Thyroid gland (tissue), 4 donors: Measurements from ENCODE around the gene ZNF57. TPM values are rescaled to one million over a fixed set of nuclear protein-coding genes. Genes with fewer than 3 reads are reported as not detected.

Experiments used
- DNase-seq, 2 donors: peaks; one replicate each; pipeline ENCODE4 v3.0.0-alpha.2; 2019
- H3K27ac ChIP-seq, 3 donors: fragments of 200-600 bp; sonication (generic); 1 replicate in 2 of 3; 2 replicates in 1 of 3; pipeline ENCODE4 v1.5.1; 2016 to 2019; ENCODE audit warnings: mild to moderate bottlenecking in 1 of 3, moderate library complexity in 1 of 3
- H3K27me3 ChIP-seq: fragments of 200-600 bp; sonication (generic); one replicate; pipeline ENCODE4 v1.5.1; 2019
- H3K36me3 ChIP-seq, 2 donors: fragments of 200-600 bp; sonication (generic); one replicate each; pipeline ENCODE4 v1.5.1; 2016 to 2019
- H3K4me1 ChIP-seq, 2 donors: fragments of 200-600 bp; sonication (generic); one replicate each; pipeline ENCODE4 v1.5.1; 2017 to 2019
- H3K4me3 ChIP-seq, 3 donors: fragments of 200-600 bp; sonication (generic); replicated peaks in 1 of 3; 1 replicate in 2 of 3; 2 replicates in 1 of 3; pipeline ENCODE4 v1.5.1; 2016; ENCODE audit warnings: mild to moderate bottlenecking in 1 of 3
- H3K9me3 ChIP-seq: fragments of 200-600 bp; sonication (generic); one replicate; pipeline ENCODE4 v1.5.1; 2017
- POLR2A ChIP-seq, 2 donors: fragments of 450-650 bp; IDR thresholded peaks; one replicate each; pipeline ENCODE4 v1.6.1; 2017; ENCODE audit warnings: antibody characterized with exemption in 2 of 2, mild to moderate bottlenecking in 2 of 2, moderate library complexity in 1 of 2
- WGBS, 2 donors: methylation state at CpG; one replicate each; pipeline ENCODE4 v1.1.5; 2017; 5-methylcytosine and 5-hydroxymethylcytosine counted together
- intact Hi-C: fragments of 100-400 bp; cut with DNase I; formaldehyde crosslinking; loops from one replicate; pipeline ENCODE4 v1.15.1; 2023
- total RNA-seq, 4 donors: library from RNA; depleted of rRNA; stranded (reverse); fragments of >200 nt; gene quantifications; one replicate each; pipeline ENCODE4 v1.2.3, GENCODE V29; 2016
- TF ChIP-seq, protein P1 (sequence below), 6 experiments: fragments of 200-600 bp in 3 of 6; fragments of 450-650 bp in 3 of 6; sonication (generic) in 3 of 6; IDR thresholded peaks; one replicate each; pipeline ENCODE4 v1.5.1; 2016 to 2019; ENCODE audit warnings: antibody characterized with exemption in 6 of 6, mild to moderate bottlenecking in 2 of 6, inconsistent platforms in 1 of 6, moderate library complexity in 1 of 6

Gene ZNF57
- total RNA-seq, 4 donors from 2014 or later: 3.1 to 4.8 (median 3.6) TPM

- 97 to 98% methylated on average over 5 of the region's 5 CpGs for WGBS, 2 donors
- H3K4me3 ChIP-seq: no peak overlapping the region
- no peaks in the 10 kb centered on the region for H3K9me3 ChIP-seq
- no peaks in the 10 kb centered on the region for H3K4me1 ChIP-seq
- no peaks in the 10 kb centered on the region for H3K27me3 ChIP-seq
- no peak for DNase-seq
- H3K36me3 ChIP-seq: peaks cover 12 to 16% of the 10 kb centered on the region in 2 donors
- intact Hi-C loops: no loop called here
- no peak for TF ChIP-seq POLR2A (IDR thresholded peaks at IDR 0.05)
- TF ChIP-seq, protein P1, sequence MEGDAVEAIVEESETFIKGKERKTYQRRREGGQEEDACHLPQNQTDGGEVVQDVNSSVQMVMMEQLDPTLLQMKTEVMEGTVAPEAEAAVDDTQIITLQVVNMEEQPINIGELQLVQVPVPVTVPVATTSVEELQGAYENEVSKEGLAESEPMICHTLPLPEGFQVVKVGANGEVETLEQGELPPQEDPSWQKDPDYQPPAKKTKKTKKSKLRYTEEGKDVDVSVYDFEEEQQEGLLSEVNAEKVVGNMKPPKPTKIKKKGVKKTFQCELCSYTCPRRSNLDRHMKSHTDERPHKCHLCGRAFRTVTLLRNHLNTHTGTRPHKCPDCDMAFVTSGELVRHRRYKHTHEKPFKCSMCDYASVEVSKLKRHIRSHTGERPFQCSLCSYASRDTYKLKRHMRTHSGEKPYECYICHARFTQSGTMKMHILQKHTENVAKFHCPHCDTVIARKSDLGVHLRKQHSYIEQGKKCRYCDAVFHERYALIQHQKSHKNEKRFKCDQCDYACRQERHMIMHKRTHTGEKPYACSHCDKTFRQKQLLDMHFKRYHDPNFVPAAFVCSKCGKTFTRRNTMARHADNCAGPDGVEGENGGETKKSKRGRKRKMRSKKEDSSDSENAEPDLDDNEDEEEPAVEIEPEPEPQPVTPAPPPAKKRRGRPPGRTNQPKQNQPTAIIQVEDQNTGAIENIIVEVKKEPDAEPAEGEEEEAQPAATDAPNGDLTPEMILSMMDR (IDR thresholded peaks at IDR 0.05): no peak
- no peak overlapping the region for H3K27ac ChIP-seq
These were observed 11.6 kb downstream of the ZNF57 start for GRCh38 chr19:2912306-2912705.

DNA sequence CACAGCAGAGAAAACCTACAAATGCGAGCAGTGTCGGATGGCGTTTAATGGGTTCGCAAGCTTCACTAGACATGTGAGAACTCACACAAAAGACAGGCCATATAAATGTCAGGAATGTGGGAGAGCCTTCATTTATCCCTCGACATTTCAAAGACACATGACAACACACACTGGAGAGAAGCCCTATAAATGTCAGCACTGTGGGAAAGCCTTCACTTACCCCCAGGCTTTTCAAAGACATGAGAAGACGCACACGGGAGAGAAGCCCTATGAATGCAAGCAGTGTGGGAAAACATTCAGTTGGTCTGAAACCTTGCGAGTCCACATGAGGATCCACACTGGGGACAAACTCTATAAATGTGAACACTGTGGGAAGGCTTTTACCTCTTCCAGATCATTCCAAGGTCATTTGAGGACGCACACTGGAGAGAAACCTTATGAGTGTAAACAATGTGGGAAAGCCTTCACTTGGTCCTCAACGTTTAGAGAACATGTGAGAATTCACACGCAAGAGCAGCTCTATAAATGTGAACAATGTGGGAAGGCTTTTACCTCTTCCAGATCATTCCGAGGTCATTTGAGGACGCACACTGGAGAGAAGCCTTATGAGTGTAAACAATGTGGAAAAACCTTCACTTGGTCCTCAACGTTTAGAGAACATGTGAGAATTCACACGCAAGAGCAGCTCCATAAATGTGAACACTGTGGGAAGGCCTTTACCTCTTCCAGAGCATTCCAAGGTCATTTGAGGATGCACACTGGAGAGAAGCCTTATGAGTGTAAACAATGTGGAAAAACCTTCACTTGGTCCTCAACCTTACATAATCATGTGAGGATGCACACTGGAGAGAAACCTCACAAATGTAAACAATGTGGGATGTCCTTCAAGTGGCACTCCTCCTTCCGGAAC, 16.8 kb downstream of the ZNF57 start:
- H3K4me3 ChIP-seq: no peak overlapping the region
- TF ChIP-seq POLR2A (IDR thresholded peaks at IDR 0.05): no peak
- TF ChIP-seq, protein P1 (IDR thresholded peaks at IDR 0.05): no peak
- WGBS, 2 donors: 90 to 93% methylated on average over 16 of the region's 16 CpGs
- H3K4me1 ChIP-seq: no peaks in the 10 kb centered on the region
- intact Hi-C loops: no loop called here
- H3K36me3 ChIP-seq: peaks cover 21 to 25% of the 10 kb centered on the region in 2 donors
- H3K9me3 ChIP-seq: no peaks in the 10 kb centered on the region
- DNase-seq: no peak
- H3K27me3 ChIP-seq: no peaks in the 10 kb centered on the region
- H3K27ac ChIP-seq: no peak overlapping the region

DNA sequence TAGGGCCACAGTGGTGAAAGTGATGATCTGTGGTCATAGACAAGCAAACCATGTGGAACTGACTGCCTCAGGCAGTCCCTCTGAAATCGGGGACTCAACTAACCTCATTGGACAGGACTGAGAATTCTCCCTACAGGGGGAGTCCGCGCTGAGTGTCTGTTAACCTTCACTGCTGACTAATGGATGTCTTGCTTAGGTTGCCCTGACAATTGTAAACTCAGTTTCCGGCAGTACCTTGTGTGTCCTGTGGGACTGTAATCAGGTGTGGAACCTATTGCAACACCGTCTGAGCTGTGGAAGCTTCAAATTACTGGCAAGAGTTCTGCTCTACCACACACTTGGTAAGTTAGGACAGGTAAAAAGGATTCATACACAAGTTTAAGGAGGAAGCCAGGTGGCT, 22.3 kb downstream of the ZNF57 start:
- H3K4me1 ChIP-seq: peaks cover 0 to 13% of the 10 kb centered on the region in 2 donors
- H3K36me3 ChIP-seq: peaks cover 2 to 3% of the 10 kb centered on the region in 2 donors
- H3K27me3 ChIP-seq: no peaks in the 10 kb centered on the region
- H3K9me3 ChIP-seq: no peaks in the 10 kb centered on the region
- intact Hi-C loops: no loop called here
- no peak overlapping the region for H3K4me3 ChIP-seq
- TF ChIP-seq, protein P1 (IDR thresholded peaks at IDR 0.05): peak in 3 of 6 experiments; percentile 28 to 40 (median 33)
- no peak for TF ChIP-seq POLR2A (IDR thresholded peaks at IDR 0.05)
- WGBS, 2 donors: 31 to 49% methylated on average over 5 of the region's 5 CpGs
- no peak overlapping the region for H3K27ac ChIP-seq
- peak; percentile 25 to 49 for DNase-seq

GRCh38 chr19:2923510-2923909, 22.8 kb downstream of the ZNF57 start:
- no peak for DNase-seq
- H3K36me3 ChIP-seq: no peaks in the 10 kb centered on the region
- no peak overlapping the region for H3K4me3 ChIP-seq
- WGBS, 2 donors: 50 to 65% methylated on average over 4 of the region's 4 CpGs
- TF ChIP-seq, protein P1 (IDR thresholded peaks at IDR 0.05): no peak
- no peak for TF ChIP-seq POLR2A (IDR thresholded peaks at IDR 0.05)
- no peak overlapping the region for H3K27ac ChIP-seq
- H3K27me3 ChIP-seq: no peaks in the 10 kb centered on the region
- H3K9me3 ChIP-seq: no peaks in the 10 kb centered on the region
- peaks cover 0 to 13% of the 10 kb centered on the region in 2 donors for H3K4me1 ChIP-seq
- intact Hi-C loops: no loop called here
